AML-193 (cell line): ENCODE results near the gene ZNRF3.
"Not testable (repeated sequence)": the region's sequence is repeated elsewhere in the genome, so short reads cannot be mapped to it uniquely, and the experiment has no call there.

ENCODE experiments used
- DNase-seq, 2 experiments: peaks; one replicate each; lab custom pipeline; 2025; lab: John Stamatoyannopoulos, UW

The ZNRF3 gene

GRCh38 chr22:28884747-28885350 is 1.5 kb downstream of the ZNRF3 start:
- DNase-seq, result no peak

GRCh38 chr22:28885939-28886338 is 2.6 kb downstream of the ZNRF3 start:
- DNase-seq, result peak in 1 of 2 experiments; percentile 2

GRCh38 chr22:28886679-28887078 is 3.3 kb downstream of the ZNRF3 start:
- not testable (repeated sequence) for DNase-seq

- DNase-seq, result no peak
Observed at GRCh38 chr22:28887725-28888459, 4.5 kb downstream of the ZNRF3 start.

GRCh38 chr22:28889478-28890024 is 6.2 kb downstream of the ZNRF3 start:
- no peak for DNase-seq

GRCh38 chr22:28891156-28891733 is 7.9 kb downstream of the ZNRF3 start:
- DNase-seq, result no peak

- DNase-seq, result no peak
Observed at GRCh38 chr22:28892175-28892731, 8.9 kb downstream of the ZNRF3 start.

- no peak for DNase-seq
Observed at GRCh38 chr22:28893810-28894209, 10.4 kb downstream of the ZNRF3 start.

GRCh38 chr22:28894334-28894733 is 11.0 kb downstream of the ZNRF3 start:
- DNase-seq, result peak; percentile 17 to 28

- DNase-seq, result no peak
Observed at GRCh38 chr22:28894807-28895206, 11.4 kb downstream of the ZNRF3 start.

- DNase-seq, result peak; percentile 30 to 46
Observed at GRCh38 chr22:28896611-28897010, 13.2 kb downstream of the ZNRF3 start.

- no peak for DNase-seq
Observed at GRCh38 chr22:28898233-28898629, 14.9 kb downstream of the ZNRF3 start.

- no peak for DNase-seq
Observed at GRCh38 chr22:28899199-28899853, 16.0 kb downstream of the ZNRF3 start.

- DNase-seq, result no peak
Observed at GRCh38 chr22:28900379-28900925, 17.1 kb downstream of the ZNRF3 start.

- no peak for DNase-seq
Observed at GRCh38 chr22:28902490-28902889, 19.1 kb downstream of the ZNRF3 start.

- DNase-seq, result no peak
Observed at GRCh38 chr22:28903080-28903479, 19.7 kb downstream of the ZNRF3 start.

- no peak for DNase-seq
Observed at GRCh38 chr22:28903729-28904128, 20.4 kb downstream of the ZNRF3 start.

- no peak for DNase-seq
Observed at GRCh38 chr22:28904211-28904896, 21.0 kb downstream of the ZNRF3 start.

- no peak for DNase-seq
Observed at GRCh38 chr22:28905256-28905832, 22.0 kb downstream of the ZNRF3 start.

- no peak for DNase-seq
Observed at GRCh38 chr22:28906312-28906711, 22.9 kb downstream of the ZNRF3 start.
